ENCODE measurements around the gene MDH1. TPM values are rescaled to one million over a fixed set of nuclear protein-coding genes. Genes with fewer than 3 reads are reported as not detected.

The MDH1 gene
- total and polyA plus RNA-seq, 7 donors = 198 to 382 (median 217) TPM

DNA sequence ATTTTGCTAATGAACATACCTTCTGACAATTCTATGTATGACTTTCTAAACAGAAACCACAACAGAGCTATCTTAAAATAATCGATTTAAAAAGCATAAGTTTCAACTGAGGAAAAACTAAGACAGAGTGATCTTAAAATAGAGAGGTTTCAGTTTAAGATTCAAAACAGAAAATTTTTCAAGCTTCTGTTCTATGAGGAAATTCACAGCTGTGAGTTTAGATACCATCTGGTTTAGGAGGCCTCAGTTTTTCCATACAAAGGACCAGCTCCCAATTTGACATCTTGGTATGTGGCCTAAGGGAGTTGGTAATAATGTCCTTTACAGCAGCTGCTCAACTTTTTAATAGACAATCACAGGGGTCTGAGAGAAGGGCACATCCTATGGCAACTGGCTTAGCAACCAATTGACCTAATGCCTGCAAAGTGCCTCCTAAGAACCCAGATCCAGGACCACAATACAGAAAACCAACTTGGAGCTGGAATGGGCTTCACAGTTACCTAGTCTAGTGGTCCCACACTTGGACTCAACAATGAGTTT lies 39.7 kb downstream of the MDH1 start:
- H3K4me1 ChIP-seq = no peaks in the 10 kb centered on the region
- H3K9me3 ChIP-seq = peaks cover 0 to 13% (median 7%) of the 10 kb centered on the region in 4 donors
- no peak overlapping the region for H3K27ac ChIP-seq
- intact Hi-C loops (cut with DNase I) = no loop called here
- H3K36me3 ChIP-seq = no peaks in the 10 kb centered on the region
- no peak for DNase-seq
- TF ChIP-seq POLR2AphosphoS5 (IDR thresholded peaks at IDR 0.05) (no peak), EP300 (IDR thresholded peaks at IDR 0.05) (no peak), POLR2A (IDR thresholded peaks at IDR 0.05) (no peak)
- TF ChIP-seq, protein P1, sequence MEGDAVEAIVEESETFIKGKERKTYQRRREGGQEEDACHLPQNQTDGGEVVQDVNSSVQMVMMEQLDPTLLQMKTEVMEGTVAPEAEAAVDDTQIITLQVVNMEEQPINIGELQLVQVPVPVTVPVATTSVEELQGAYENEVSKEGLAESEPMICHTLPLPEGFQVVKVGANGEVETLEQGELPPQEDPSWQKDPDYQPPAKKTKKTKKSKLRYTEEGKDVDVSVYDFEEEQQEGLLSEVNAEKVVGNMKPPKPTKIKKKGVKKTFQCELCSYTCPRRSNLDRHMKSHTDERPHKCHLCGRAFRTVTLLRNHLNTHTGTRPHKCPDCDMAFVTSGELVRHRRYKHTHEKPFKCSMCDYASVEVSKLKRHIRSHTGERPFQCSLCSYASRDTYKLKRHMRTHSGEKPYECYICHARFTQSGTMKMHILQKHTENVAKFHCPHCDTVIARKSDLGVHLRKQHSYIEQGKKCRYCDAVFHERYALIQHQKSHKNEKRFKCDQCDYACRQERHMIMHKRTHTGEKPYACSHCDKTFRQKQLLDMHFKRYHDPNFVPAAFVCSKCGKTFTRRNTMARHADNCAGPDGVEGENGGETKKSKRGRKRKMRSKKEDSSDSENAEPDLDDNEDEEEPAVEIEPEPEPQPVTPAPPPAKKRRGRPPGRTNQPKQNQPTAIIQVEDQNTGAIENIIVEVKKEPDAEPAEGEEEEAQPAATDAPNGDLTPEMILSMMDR (IDR thresholded peaks at IDR 0.05) = no peak
- no peak overlapping the region for H3K4me3 ChIP-seq
- H3K27me3 ChIP-seq = no peaks in the 10 kb centered on the region
- WGBS, 2 donors = 88 to 91% methylated on average over 1 of the region's 1 CpG

DNA sequence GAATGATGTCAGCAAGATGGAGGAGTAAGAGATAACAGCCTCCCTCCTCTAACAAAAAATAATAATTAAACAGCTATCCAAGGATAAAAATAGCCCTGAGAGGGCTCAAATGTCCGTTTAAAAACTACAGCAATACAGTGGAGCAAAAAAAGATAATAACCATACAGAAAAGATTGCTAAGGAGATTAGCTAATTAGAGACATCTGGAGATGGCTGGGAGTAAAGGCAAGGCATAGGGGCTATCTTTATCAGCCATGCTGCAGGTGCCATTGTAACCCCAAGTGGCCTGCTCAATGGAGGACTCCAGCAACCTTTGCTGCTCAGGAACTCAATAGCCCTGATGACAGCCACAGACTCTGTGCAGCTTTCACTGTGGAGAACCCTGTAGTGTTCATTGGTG lies 42.7 kb downstream of the MDH1 start:
- Histone ChIP-seq H3K4me3 (no peak overlapping the region), H3K36me3 (no peaks in the 10 kb centered on the region), H3K9me3 (peaks cover 0 to 27% (median 8%) of the 10 kb centered on the region in 4 donors), H3K27ac (no peak overlapping the region), H3K27me3 (no peaks in the 10 kb centered on the region), H3K4me1 (no peaks in the 10 kb centered on the region)
- TF ChIP-seq, protein P1 (IDR thresholded peaks at IDR 0.05) = no peak
- TF ChIP-seq EP300 (IDR thresholded peaks at IDR 0.05) = no peak
- TF ChIP-seq POLR2A (IDR thresholded peaks at IDR 0.05) = no peak
- TF ChIP-seq POLR2AphosphoS5 (IDR thresholded peaks at IDR 0.05) = no peak
- 63 to 86% methylated on average over 1 of the region's 1 CpG for WGBS, 2 donors
- DNase-seq = no peak
- intact Hi-C loops (cut with DNase I) = no loop called here

DNA sequence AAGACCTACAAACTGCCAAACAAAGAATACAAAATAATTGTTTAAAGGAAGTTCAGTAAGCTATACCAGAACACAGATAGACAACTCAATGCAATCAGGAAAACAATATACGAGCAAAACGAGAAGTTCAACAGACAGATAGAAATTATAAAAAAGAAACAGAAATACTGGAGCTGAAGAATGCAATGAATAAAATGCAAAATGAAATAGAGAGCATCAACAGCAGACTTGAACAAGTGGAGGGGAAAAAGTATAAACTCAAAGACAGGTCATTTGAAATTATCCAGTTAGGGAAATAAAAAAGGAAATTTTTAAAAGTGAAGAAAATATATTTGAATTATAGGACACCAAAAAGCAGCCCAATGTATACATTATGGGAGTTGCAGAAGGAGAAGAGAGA lies 43.6 kb downstream of the MDH1 start:
- intact Hi-C loops (cut with DNase I) = no loop called here
- H3K27me3 ChIP-seq = no peaks in the 10 kb centered on the region
- peaks cover 0 to 27% (median 8%) of the 10 kb centered on the region in 4 donors for H3K9me3 ChIP-seq
- 95 to 96% methylated on average over 2 of the region's 2 CpGs for WGBS, 2 donors
- DNase-seq = no peak
- no peak overlapping the region for H3K27ac ChIP-seq
- no peak overlapping the region for H3K4me3 ChIP-seq
- no peaks in the 10 kb centered on the region for H3K36me3 ChIP-seq
- H3K4me1 ChIP-seq = no peaks in the 10 kb centered on the region
- TF ChIP-seq POLR2AphosphoS5 (IDR thresholded peaks at IDR 0.05) = no peak
- TF ChIP-seq, protein P1 (IDR thresholded peaks at IDR 0.05) = no peak

DNA sequence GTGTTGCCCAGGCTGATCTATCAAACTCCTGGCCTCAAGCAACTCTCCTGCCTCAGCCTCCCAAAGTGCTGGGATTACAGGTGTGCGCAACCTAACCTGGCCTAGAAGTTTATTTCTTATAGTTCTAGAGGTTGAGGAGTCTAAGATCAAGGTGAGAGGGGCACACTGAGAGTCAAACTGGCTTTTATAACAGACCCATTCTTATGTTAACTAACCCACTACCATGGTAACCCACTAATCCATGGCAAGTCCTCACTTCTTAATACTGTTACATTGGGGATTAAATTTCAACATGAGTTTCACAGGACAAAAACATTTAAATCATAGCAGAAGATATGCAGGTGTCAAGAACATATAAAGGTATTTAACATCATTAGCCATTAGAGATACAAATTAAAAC lies 50.6 kb downstream of the MDH1 start:
- peaks cover 0 to 12% (median 0%) of the 10 kb centered on the region in 4 donors for H3K9me3 ChIP-seq
- no peaks in the 10 kb centered on the region for H3K27me3 ChIP-seq
- no peak overlapping the region for H3K4me3 ChIP-seq
- TF ChIP-seq POLR2AphosphoS5 (IDR thresholded peaks at IDR 0.05) = no peak
- TF ChIP-seq, protein P1 (IDR thresholded peaks at IDR 0.05) = no peak
- no peak for TF ChIP-seq POLR2A (IDR thresholded peaks at IDR 0.05)
- no peak for TF ChIP-seq EP300 (IDR thresholded peaks at IDR 0.05)
- H3K36me3 ChIP-seq = no peaks in the 10 kb centered on the region
- 95 to 98% methylated on average over 1 of the region's 1 CpG for WGBS, 2 donors
- no peak overlapping the region for H3K27ac ChIP-seq
- no peak for DNase-seq
- intact Hi-C loops (cut with DNase I) = no loop called here
- no peaks in the 10 kb centered on the region for H3K4me1 ChIP-seq

DNA sequence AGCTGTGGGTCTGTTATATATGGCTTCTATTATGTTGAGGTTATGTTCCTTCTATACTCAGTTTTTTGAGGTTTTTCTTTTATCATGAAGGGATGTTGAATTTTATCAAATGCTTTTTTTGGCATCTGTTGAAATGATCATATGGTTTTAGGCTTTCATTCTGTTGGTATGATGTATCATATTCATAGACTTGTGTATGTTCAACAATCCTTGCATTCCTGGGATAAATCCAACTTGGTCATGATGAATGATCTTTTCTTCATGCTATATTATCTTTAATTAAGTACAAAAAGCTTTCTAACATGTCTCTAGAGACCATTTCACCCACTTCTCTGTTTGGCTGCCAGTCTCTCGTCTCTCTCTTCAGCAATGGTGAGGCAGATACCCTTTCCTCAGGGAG lies 54.2 kb downstream of the MDH1 start:
- H3K27ac ChIP-seq = no peak overlapping the region
- WGBS, 2 donors = 85 to 95% methylated on average over 1 of the region's 1 CpG
- H3K4me3 ChIP-seq = no peak overlapping the region
- no peaks in the 10 kb centered on the region for H3K27me3 ChIP-seq
- H3K36me3 ChIP-seq = no peaks in the 10 kb centered on the region
- no peaks in the 10 kb centered on the region for H3K4me1 ChIP-seq
- H3K9me3 ChIP-seq = peaks cover 0 to 1% (median 0%) of the 10 kb centered on the region in 4 donors
- DNase-seq = no peak
- TF ChIP-seq POLR2A (IDR thresholded peaks at IDR 0.05) (no peak), EP300 (IDR thresholded peaks at IDR 0.05) (no peak), POLR2AphosphoS5 (IDR thresholded peaks at IDR 0.05) (no peak)
- TF ChIP-seq, protein P1 (IDR thresholded peaks at IDR 0.05) = no peak
- intact Hi-C loops (cut with DNase I) = no loop called here

Measured in sigmoid colon (tissue), 7 donors.